Natural killer cell (primary cell): ENCODE results near the gene GCG. TPM values are rescaled to one million over a fixed set of nuclear protein-coding genes. Genes with fewer than 3 reads are reported as not detected.

Experiments used
- total RNA-seq, 4 donors: library from RNA; stranded (reverse); fragments of 120-200 nt in 1 of 4; gene quantifications; one replicate each; pipeline versions ENCODE4 v1.2.3 to v1.2.4, GENCODE V29; 2013 to 2022

The GCG gene
- total RNA-seq, 3 donors from 2014 or later (not counting 1 experiment from before 2014, with no cell fraction given) = not detected

Other genes with a start within 250 kb of the GCG start
- gene DPP4, start 78.0 kb downstream of the GCG start, total RNA-seq = 1 to 10 TPM; 1.8 to 2.3 (median 1.8) TPM
- gene FAP, start 91.2 kb upstream of the GCG start, total RNA-seq = not detected
- gene IFIH1, start 166.4 kb upstream of the GCG start, total RNA-seq = 10 to 100 TPM; 36.7 to 57.4 (median 36.9) TPM
- gene GCA, start 191.9 kb upstream of the GCG start, total RNA-seq = 1 to 10 TPM; 5.5 to 9.7 (median 6.6) TPM